ENCODE results near the gene ELAPOR1.

Gene ELAPOR1

GRCh38 chr1:109133815-109134214, 19.9 kb downstream of the ELAPOR1 start:
- TF ChIP-seq CTCF (IDR thresholded peaks at IDR 0.05; ENCODE audit: insufficient read depth, low read length) (no peak), POLR2AphosphoS5 (IDR thresholded peaks at IDR 0.05; ENCODE audit: low read depth) (0 out of 2 replicates have a peak, but pooled peaks have one; percentile 22), SPI1 (IDR thresholded peaks at IDR 0.05; ENCODE audit: borderline replicate concordance, low read depth) (peak; percentile 95), REST (IDR thresholded peaks at IDR 0.05; ENCODE audit: insufficient replicate concordance, low read depth) (no peak)

GRCh38 chr1:109134423-109134822, 20.5 kb downstream of the ELAPOR1 start:
- H3K4me3 ChIP-seq (replicated peaks; ENCODE audit: insufficient read depth, low read length): no peak overlapping the region
- H3K27ac ChIP-seq (replicated peaks): peak overlapping the region; percentile 34; the same call in 1 of the 2 replicates
- no peaks in the 10 kb centered on the region for H3K27me3 ChIP-seq (ENCODE audit: insufficient read depth, poor library complexity, severe bottlenecking)
- TF ChIP-seq SPI1 (IDR thresholded peaks at IDR 0.05; ENCODE audit: borderline replicate concordance, low read depth) (no peak), POLR2AphosphoS5 (IDR thresholded peaks at IDR 0.05; ENCODE audit: low read depth) (no peak), REST (IDR thresholded peaks at IDR 0.05; ENCODE audit: insufficient replicate concordance, low read depth) (no peak), CTCF (IDR thresholded peaks at IDR 0.05; ENCODE audit: insufficient read depth, low read length) (no peak), GABPA (IDR thresholded peaks at IDR 0.05; ENCODE audit: low read depth) (no peak)
- DNase-seq (ENCODE audit: low read depth in 1 of 2, low spot score in 1 of 2): no peak

More at GRCh38 chr1:109133815-109134214, 19.9 kb downstream of the ELAPOR1 start:
- peak in 1 of 2 experiments; percentile 81 for DNase-seq (ENCODE audit: low read depth in 1 of 2, low spot score in 1 of 2)
- peak overlapping the region; percentile 34 for H3K27ac ChIP-seq (replicated peaks)
- no peak overlapping the region for H3K4me3 ChIP-seq (replicated peaks; ENCODE audit: insufficient read depth, low read length)
- no peaks in the 10 kb centered on the region for H3K27me3 ChIP-seq (ENCODE audit: insufficient read depth, poor library complexity, severe bottlenecking)

- Histone ChIP-seq H3K27ac (replicated peaks) (no peak overlapping the region), H3K27me3 (ENCODE audit: insufficient read depth, poor library complexity, severe bottlenecking) (no peaks in the 10 kb centered on the region), H3K4me3 (replicated peaks; ENCODE audit: insufficient read depth, low read length) (no peak overlapping the region)
- no peak for DNase-seq (ENCODE audit: low read depth in 1 of 2, low spot score in 1 of 2)
- TF ChIP-seq SPI1 (IDR thresholded peaks at IDR 0.05; ENCODE audit: borderline replicate concordance, low read depth): no peak
- no peak for TF ChIP-seq GABPA (IDR thresholded peaks at IDR 0.05; ENCODE audit: low read depth)
- TF ChIP-seq CTCF (IDR thresholded peaks at IDR 0.05; ENCODE audit: insufficient read depth, low read length): no peak
- no peak for TF ChIP-seq POLR2AphosphoS5 (IDR thresholded peaks at IDR 0.05; ENCODE audit: low read depth)
- no peak for TF ChIP-seq REST (IDR thresholded peaks at IDR 0.05; ENCODE audit: insufficient replicate concordance, low read depth)
Measured at GRCh38 chr1:109135940-109136339, 22.0 kb downstream of the ELAPOR1 start.

Data from HL-60 (cell line).